Astrocyte of the spinal cord (primary cell): Measurements from ENCODE around the gene ATXN1.
A peak's percentile ranks its signal among the peaks of the same experiment; 100 is the strongest.

Experiments
- DNase-seq: peaks from one replicate; pipeline ENCODE4 v3.0.0; 2011; ENCODE audit warnings: low read depth, low spot score
- H3K4me3 ChIP-seq: 2 replicates; pipeline ENCODE4 v1.5.1; 2011; ENCODE audit warnings: low read depth, mild to moderate bottlenecking, low read length, moderate library complexity
- CTCF ChIP-seq: IDR thresholded peaks from 2 replicates; pipeline ENCODE4 v1.5.1; 2012; ENCODE audit warnings: low read depth, mild to moderate bottlenecking, low read length, inconsistent platforms
- in situ Hi-C: cut with HindIII; loops from 2 replicates; pipeline ENCODE4 v1.10.0; 2017; ENCODE audit warnings: low sequenced_read_pairs

Gene ATXN1

GRCh38 chr6:16773362-16773761, 12.1 kb upstream of the ATXN1 start:
- no peak for TF ChIP-seq CTCF
- in situ Hi-C loops, result no loop called here
- no peak overlapping the region for H3K4me3 ChIP-seq
- DNase-seq, result no peak

GRCh38 chr6:16770701-16771569, 9.7 kb upstream of the ATXN1 start:
- no peak overlapping the region for H3K4me3 ChIP-seq
- DNase-seq, result peak; percentile 80
- peak; percentile 91 for TF ChIP-seq CTCF

GRCh38 chr6:16769986-16770376, 8.7 kb upstream of the ATXN1 start:
- H3K4me3 ChIP-seq, result no peak overlapping the region
- no peak for TF ChIP-seq CTCF
- peak; percentile 92 for DNase-seq
- in situ Hi-C loops, result no loop called here

More at GRCh38 chr6:16770701-16771569, 9.7 kb upstream of the ATXN1 start:
- in situ Hi-C loops, result no loop called here

- in situ Hi-C loops, result no loop called here
- TF ChIP-seq CTCF, result no peak
- DNase-seq, result peak; percentile 91
- no peak overlapping the region for H3K4me3 ChIP-seq
These were observed 8.1 kb upstream of the ATXN1 start for GRCh38 chr6:16769131-16769985.

- no peak for DNase-seq
- H3K4me3 ChIP-seq, result no peak overlapping the region
- TF ChIP-seq CTCF, result no peak
- in situ Hi-C loops, result no loop called here
These were observed 7.2 kb upstream of the ATXN1 start for GRCh38 chr6:16768477-16768830.

GRCh38 chr6:16767765-16768476, 6.7 kb upstream of the ATXN1 start:
- H3K4me3 ChIP-seq, result no peak overlapping the region
- in situ Hi-C loops, result no loop called here
- no peak for TF ChIP-seq CTCF
- DNase-seq, result no peak
